NB4 (cell line): ENCODE measurements around the gene CHCHD6.
A peak's percentile ranks its signal among the peaks of the same experiment; 100 is the strongest.

Source experiments
- DNase-seq: peaks from one replicate; pipeline ENCODE4 v3.0.0; 2010; ENCODE audit warnings: low read depth
- H3K4me3 ChIP-seq: one replicate; pipeline ENCODE4 v1.5.1; 2011; ENCODE audit warnings: mild to moderate bottlenecking, low read depth, low read length, moderate library complexity
- CTCF ChIP-seq: IDR thresholded peaks from one replicate; pipeline ENCODE4 v1.5.1; 2012; ENCODE audit warnings: low read depth, low read length
- MAX ChIP-seq: IDR thresholded peaks from 2 replicates; pipeline ENCODE4 v1.6.1; 2011; ENCODE audit warnings: low read depth, low read length
- MYC ChIP-seq: IDR thresholded peaks from 2 replicates; pipeline ENCODE4 v1.6.1; 2011; ENCODE audit warnings: low read depth, low read length
- POLR2A ChIP-seq: IDR thresholded peaks from 2 replicates; pipeline ENCODE4 v1.6.1; 2011; ENCODE audit warnings: mild to moderate bottlenecking; ENCODE audit not compliant: insufficient read length; ENCODE audit errors: extremely low read depth

CHCHD6 gene

GRCh38 chr3:126730376-126730775 lies 26.3 kb downstream of the CHCHD6 start:
- H3K4me3 ChIP-seq, result no peak overlapping the region
- TF ChIP-seq MAX, result no peak
- TF ChIP-seq POLR2A, result no peak
- no peak for TF ChIP-seq CTCF
- no peak for TF ChIP-seq MYC
- no peak for DNase-seq

DNA sequence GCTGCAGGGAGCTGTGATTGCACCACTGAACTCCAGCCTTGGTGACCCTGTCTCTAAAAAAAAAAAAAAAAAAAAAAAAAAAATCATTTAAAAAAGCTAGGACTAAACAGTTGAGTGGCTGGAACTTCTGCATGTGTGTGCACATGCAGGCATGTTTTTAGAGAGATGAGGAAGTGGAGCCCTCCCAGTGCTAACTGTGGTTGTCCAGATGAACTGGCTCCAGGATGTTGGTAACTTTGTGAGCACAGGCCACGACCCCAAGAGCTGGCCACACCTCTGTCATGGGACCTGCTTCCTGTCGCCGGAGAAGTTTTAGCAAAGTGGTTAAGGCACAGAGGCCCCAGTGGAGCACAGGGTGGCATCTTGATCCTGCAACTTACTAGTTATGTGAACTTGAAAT lies 27.0 kb downstream of the CHCHD6 start:
- no peak for TF ChIP-seq POLR2A
- TF ChIP-seq MYC, result peak; percentile 76
- TF ChIP-seq CTCF, result no peak
- peak; percentile 75 for TF ChIP-seq MAX
- no peak overlapping the region for H3K4me3 ChIP-seq
- peak; percentile 81 for DNase-seq

- no peak for DNase-seq
- TF ChIP-seq MYC, result no peak
- no peak for TF ChIP-seq POLR2A
- TF ChIP-seq MAX, result no peak
- H3K4me3 ChIP-seq, result no peak overlapping the region
These were observed 28.4 kb downstream of the CHCHD6 start for GRCh38 chr3:126732281-126733060.

- TF ChIP-seq MAX, result no peak
- TF ChIP-seq MYC, result no peak
- TF ChIP-seq POLR2A, result no peak
- no peak for TF ChIP-seq CTCF
- no peak for DNase-seq
- no peak overlapping the region for H3K4me3 ChIP-seq
These were observed 29.0 kb downstream of the CHCHD6 start for GRCh38 chr3:126733061-126733430.

- DNase-seq, result peak; percentile 13
- no peak overlapping the region for H3K4me3 ChIP-seq
- TF ChIP-seq MAX (peak; percentile 22; the same call in 1 of the 2 replicates), MYC (no peak)
These were observed 30.2 kb downstream of the CHCHD6 start for GRCh38 chr3:126734106-126734723.

GRCh38 chr3:126737527-126737926 lies 33.5 kb downstream of the CHCHD6 start:
- TF ChIP-seq MYC, result no peak
- TF ChIP-seq POLR2A, result no peak
- TF ChIP-seq CTCF, result peak; percentile 22
- DNase-seq, result no peak
- no peak overlapping the region for H3K4me3 ChIP-seq
